ENCODE data around the gene KDM3B. TPM values are rescaled to one million over a fixed set of nuclear protein-coding genes. Genes with fewer than 3 reads are reported as not detected.

Gene KDM3B
- total and polyA plus RNA-seq, 2 of the 8 experiments (the other 6 are each of a cell fraction or from before 2014, with no cell fraction given) = 27.1 to 78.1 TPM

DNA sequence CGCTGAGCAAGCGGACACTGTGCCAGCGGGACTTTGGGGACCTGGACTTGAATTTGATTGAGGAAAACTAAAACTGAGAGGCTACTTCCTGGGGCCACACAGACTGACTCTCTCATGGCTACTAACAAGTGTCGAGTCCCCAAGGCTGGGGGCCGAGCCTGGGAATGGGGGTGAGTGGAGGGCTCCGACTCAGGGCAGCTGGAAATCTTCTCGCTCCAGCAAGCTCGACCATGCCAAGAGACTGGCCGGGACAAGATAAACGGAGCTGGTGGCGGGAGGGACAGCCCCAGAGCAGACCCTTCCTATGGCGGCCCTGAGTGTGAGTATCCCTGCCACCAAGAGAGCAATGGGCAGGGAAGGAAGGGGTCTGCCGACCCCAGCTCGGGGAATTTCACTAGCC is 5.6 kb upstream of the KDM3B start:
- no peak overlapping the region for H3K27ac ChIP-seq (ENCODE audit: low read depth, low read length)

More for the DNA sequence above, 5.6 kb upstream of the KDM3B start:
- no peak for TF ChIP-seq BCL11A (IDR thresholded peaks at IDR 0.05; ENCODE audit: low read depth in 2 of 2, low read length in 2 of 2)
- TF ChIP-seq POLR2AphosphoS5 (IDR thresholded peaks at IDR 0.05; ENCODE audit: low read depth, low read length) = 0 out of 2 replicates have a peak, but pooled peaks have one; percentile 8
- Histone ChIP-seq H3K36me3 (ENCODE audit: control insufficient read depth in 2 of 4, insufficient read depth in 4 of 4, low read length in 3 of 4) (peaks cover 30 to 70% (median 56%) of the 10 kb centered on the region in 4 experiments), H3K4me1 (replicated peaks in 1 of 4; ENCODE audit: control insufficient read depth in 3 of 4, insufficient read depth in 4 of 4, low read length in 3 of 4) (no peaks in the 10 kb centered on the region; a peak in 1 of 7 replicates), H3K27me3 (replicated peaks in 1 of 4; ENCODE audit: control insufficient read depth in 3 of 4, extremely low read depth in 1 of 4, insufficient read depth in 3 of 4, low read length in 3 of 4) (no peaks in the 10 kb centered on the region), H3K79me1 (ENCODE audit: low read depth, low read length) (peaks cover 5% of the 10 kb centered on the region), H3K23ac (ENCODE audit: insufficient read length) (no peak overlapping the region), H2BK120ac (replicated peaks; ENCODE audit: low read depth, low read length) (no peak overlapping the region), H2BK5ac (ENCODE audit: low read depth, low read length) (no peak overlapping the region), H2BK12ac (ENCODE audit: low read depth, low read length) (no peak overlapping the region), H3K9ac (replicated peaks in 1 of 4; ENCODE audit: extremely low read depth in 1 of 4, low read depth in 3 of 4, low read length in 3 of 4) (no peak overlapping the region), H4K5ac (ENCODE audit: insufficient read length, low read depth, low read length) (no peak overlapping the region), H2AFZ (ENCODE audit: low read length) (no peak overlapping the region), H3K23me2 (ENCODE audit: low read depth, low read length) (no peaks in the 10 kb centered on the region), H2BK20ac (ENCODE audit: low read length) (no peak overlapping the region), H3K4ac (replicated peaks; ENCODE audit: insufficient read length, low read depth, low read length) (no peak overlapping the region), H3K18ac (ENCODE audit: extremely low read depth, low read length) (no peak overlapping the region), H2BK15ac (ENCODE audit: low read length) (no peak overlapping the region), H3K14ac (ENCODE audit: insufficient read length) (no peak overlapping the region), H3K4me2 (ENCODE audit: insufficient read depth in 1 of 2, low read depth in 2 of 2, low read length in 2 of 2) (no peak overlapping the region), H3K4me3 (ENCODE audit: extremely low read depth in 1 of 4, insufficient read depth in 2 of 4, low read depth in 3 of 4, low read length in 4 of 4) (no peak overlapping the region), H4K91ac (replicated peaks; ENCODE audit: insufficient read length, low read length) (no peak overlapping the region), H3K56ac (replicated peaks; ENCODE audit: insufficient read length, low read depth, low read length) (no peak overlapping the region), H4K8ac (ENCODE audit: extremely low read depth, insufficient read depth, low read length) (no peak overlapping the region; the same call in 1 of the 2 replicates), H2AK5ac (ENCODE audit: low read depth, low read length) (no peak overlapping the region), H3K79me2 (ENCODE audit: control insufficient read depth in 1 of 2, insufficient read depth in 2 of 2, low read length in 2 of 2) (0 out of 4 replicates have a peak, but pooled peaks cover 0 to 4% of the 10 kb centered on the region in 2 experiments), H3K9me3 (ENCODE audit: insufficient read depth in 2 of 2, low read depth in 1 of 2, low read length in 1 of 2) (no peaks in the 10 kb centered on the region), H4K20me1 (replicated peaks in 1 of 2; ENCODE audit: control insufficient read depth in 1 of 2, insufficient read depth in 2 of 2, low read length in 2 of 2) (peaks cover 3 to 7% of the 10 kb centered on the region in 2 experiments)
- ChIA-PET POLR2A (ENCODE audit: partially characterized antibody) (interaction anchor here (0.6 to 14.6 kb wide), 2 partner anchors 7 to 25 kb away, joined by 3 to 254 read pairs; partner anchors contain the start of gene FAM53C), CTCF (ENCODE audit: partially characterized antibody) (interaction anchor here (11.4 kb wide), 1 partner anchor 10 kb away, joined by 196 read pairs; the partner anchor contains the start of genes CDC25C and FAM53C)
- no peak for DNase-seq (ENCODE audit: low read depth in 1 of 2, low spot score in 2 of 2)
- no peak for FAIRE-seq
- 97% methylated on average over 14 of the region's 14 CpGs; no CpG with 5 or more reads in 1 of the 2 experiments for WGBS, 2 experiments (ENCODE audit: extremely low coverage in 1 of 2, insufficient coverage in 1 of 2, insufficient read length in 1 of 2, insufficient replicate concordance in 2 of 2, low coverage in 1 of 2, low lambda C conversion rate in 2 of 2, missing lambda C conversion rate in 1 of 2)

Measured in H1 (cell line).